NCI-H524 (cell line): ENCODE data around the gene LRP8.

Source experiments
- DNase-seq, 2 experiments: peaks; one replicate each; lab custom pipeline; 2025; lab: John Stamatoyannopoulos, UW

Gene LRP8

DNA sequence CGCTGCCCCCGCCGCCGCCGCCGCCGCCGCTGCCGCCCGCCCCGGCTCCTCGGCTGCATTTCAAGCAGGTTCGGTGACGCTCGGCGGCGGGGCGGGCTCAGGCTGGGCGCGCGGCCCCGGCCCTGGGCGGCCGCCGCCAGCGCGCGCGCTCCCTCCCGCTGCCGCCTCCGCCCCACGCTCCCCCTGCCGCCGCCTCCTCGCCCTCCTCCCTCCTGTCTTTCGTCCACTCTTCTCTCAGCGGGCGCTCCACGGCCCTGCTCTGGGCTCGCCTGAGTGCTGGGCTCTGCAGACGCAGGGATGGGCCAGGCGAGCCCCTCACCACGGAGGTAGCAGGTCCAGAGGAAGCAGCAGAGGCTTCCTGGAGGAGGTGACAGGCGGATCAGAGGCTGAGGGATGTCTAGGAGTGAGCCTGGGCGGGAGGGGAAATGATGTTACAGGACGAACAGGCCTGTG is at the start of gene LRP8:
LRP8 (minus strand) TSS at position 62 of the 453 bp plus-strand sequence. CDS start 158 bp downstream, outside the sequence.
- peak; percentile 43 to 51 for DNase-seq

DNA sequence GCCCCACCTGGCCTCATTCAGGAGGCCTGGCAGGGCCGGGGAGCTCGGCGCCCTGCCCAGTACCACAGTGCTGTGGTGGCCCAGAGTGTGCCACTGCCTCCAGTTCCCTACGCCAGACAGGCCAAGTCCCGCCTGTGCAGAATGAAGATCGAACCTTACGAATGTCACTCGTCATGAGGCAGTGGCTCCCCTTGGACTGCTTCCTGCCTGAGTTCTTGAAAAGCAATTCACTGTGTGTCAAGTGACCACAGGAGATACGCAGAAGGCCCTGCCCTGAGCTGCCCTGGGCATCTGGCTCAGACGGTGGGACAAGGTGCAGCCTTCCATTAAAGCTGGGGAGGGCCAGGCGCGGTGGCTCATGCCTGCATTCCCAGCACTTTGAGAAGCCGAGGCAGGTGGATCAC is 49.6 kb upstream of the LRP8 start:
- no peak for DNase-seq

DNA sequence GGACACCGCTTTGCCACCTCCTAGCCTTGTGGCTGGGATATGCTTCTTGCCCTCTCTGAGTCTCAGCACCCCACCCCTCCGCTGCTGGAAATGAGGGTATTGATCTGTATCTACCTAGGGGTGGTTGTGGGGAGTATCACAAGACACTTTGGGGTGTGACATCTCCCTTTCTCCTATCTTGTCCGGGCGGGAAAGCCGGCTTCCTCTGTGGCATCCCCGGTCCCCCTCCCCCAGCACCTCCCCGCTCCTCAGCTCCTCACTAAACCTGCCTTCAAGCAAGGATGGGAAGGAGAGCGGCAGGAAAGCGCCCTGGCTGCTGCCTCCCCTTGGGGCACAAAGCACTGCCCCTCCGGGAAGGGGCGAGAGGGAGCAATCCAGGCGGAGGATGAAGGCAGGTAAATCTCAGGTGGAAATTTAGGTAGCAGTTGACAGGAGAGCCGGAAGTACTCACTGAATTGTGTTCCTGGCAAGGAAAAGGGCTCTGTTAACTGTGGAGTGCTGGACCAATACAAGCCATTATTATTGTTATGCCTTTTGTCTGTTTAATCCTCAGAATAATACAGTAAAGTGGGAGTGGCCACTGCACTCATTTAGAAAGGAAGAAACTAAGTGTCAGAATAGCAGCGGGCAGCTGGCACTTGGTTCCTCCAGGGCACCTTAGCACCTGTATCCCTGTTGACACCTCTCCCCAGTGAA is 49.0 kb upstream of the LRP8 start:
- peak in 1 of 2 experiments; percentile 34 for DNase-seq

DNA sequence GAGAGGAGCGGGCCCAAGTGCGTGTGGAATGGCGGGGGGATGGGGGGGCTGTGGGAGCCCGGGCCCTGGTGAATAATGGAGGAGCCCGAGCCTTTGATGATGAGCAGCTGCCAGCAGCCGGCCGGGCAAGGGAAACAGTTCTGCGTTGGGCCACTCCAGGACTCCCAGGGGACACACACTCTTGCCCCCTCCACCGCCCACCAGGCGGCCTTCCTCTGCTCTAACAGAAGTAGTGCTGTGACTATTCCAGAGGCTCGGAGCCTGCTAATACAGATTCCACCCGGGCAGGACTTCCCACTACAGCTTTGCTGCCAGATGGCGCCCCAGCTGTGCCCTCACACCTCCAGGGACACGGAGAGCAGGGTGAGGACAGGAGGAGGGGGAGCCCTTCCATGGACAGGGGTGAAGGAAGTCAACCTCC is 48.2 kb upstream of the LRP8 start:
- peak; percentile 97 to 99 for DNase-seq

DNA sequence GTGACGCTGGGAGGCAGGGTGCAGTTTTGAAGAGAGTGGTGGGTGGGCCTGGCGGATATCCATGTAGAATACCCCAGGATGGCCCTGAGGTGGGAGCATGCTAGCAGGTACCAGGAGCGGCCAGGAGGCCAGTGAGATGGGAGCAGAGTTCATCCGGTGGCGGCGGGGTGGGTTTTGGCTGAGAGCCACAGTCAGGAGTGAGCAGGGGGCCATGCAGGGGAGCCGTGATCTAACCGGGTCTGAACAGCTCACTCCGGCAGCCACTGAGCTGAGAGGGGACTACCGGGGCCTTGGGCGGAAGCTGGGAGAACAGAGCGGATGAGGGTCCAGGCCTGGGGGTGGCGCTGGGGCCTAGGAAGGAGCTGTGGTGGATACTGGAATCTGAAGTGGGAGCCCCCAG is 47.6 kb upstream of the LRP8 start:
- peak; percentile 56 to 60 for DNase-seq

DNA sequence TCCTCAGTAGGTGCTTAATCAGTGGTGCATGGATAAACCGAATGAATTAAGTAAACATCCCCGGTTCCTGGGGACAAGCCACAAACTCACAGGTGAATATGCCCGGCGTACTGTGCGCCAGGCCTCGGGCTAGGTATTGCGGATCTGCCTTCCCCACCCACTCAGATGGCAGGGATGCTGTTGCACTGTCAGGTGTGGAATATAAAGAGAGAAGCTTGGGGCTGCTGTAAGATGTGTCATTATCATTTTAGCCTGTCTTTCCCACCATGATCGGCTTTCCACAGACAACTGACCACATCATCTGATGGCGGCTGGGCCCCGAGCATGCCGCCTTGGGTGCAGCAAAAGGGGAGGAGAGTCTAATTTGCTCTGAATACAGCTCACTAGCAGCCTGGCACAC is 45.4 kb upstream of the LRP8 start:
- no peak for DNase-seq

DNA sequence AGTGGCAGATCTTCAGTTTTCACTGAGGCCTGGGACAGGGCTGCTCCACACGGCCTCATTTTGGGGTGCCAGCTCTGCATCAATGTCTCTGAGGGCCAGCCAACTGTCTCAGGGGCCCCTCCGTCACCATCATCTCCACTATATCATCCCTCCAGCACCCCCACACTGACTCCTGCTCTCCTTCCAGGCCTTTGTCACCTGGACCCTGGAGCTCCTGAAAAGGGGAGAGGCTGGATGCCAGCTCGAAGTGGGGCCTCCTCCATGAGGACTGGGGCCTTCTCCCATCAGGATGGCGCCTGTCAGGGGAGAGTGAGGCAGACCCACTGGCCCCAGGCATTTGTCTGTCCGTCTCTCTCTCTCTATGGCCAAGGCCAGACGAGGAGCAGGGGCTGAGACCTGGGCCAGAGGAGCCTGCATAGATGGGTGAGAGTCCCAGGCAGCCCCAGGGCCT is 44.7 kb upstream of the LRP8 start:
- no peak for DNase-seq

DNA sequence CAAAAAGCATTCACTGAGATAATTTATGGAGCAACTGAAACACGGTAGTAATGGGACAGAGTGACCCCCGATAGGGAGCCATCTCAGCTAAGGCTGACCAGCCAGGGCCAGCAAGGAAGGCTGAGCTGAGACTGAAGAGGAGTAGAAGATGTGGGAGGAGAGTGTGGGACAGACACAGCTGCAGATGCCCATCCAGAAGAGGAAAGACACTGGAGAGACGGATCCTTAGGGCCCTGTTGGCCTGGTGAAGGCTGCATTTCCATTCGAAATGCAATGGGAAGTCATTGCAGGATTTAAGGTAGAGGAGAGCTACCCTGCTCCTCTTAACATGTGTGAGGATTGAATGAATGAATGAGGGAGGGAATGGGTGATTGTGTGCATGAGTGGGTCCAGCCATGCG is 44.0 kb upstream of the LRP8 start:
- no peak for DNase-seq

DNA sequence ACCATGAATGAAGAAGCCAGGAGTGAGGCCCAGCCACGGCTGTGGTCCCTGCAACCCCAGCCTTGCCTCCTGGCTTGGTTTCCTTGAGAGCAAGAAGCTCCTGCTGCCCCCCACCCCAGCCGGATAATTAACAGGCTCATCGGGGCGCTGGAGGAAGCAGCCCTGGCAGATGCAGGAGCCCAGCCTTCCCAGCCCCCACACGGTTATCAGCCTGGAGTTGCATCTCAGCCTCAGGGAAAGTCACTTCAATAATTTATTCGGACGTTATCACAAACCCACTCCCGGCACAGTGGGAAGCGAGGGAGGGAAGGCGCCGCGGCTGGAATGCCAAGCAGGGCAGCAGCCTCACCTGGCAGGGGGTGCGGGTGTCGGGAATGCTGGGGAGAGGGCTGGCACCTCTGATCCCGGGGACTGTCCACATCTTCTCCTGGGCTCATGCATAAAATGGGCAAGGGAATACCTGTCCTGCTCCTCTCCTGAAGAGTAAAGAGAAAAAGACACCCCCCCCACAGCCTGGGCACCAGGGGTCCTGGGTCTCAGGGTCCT is 43.3 kb upstream of the LRP8 start:
- DNase-seq, result peak in 1 of 2 experiments; percentile 37

DNA sequence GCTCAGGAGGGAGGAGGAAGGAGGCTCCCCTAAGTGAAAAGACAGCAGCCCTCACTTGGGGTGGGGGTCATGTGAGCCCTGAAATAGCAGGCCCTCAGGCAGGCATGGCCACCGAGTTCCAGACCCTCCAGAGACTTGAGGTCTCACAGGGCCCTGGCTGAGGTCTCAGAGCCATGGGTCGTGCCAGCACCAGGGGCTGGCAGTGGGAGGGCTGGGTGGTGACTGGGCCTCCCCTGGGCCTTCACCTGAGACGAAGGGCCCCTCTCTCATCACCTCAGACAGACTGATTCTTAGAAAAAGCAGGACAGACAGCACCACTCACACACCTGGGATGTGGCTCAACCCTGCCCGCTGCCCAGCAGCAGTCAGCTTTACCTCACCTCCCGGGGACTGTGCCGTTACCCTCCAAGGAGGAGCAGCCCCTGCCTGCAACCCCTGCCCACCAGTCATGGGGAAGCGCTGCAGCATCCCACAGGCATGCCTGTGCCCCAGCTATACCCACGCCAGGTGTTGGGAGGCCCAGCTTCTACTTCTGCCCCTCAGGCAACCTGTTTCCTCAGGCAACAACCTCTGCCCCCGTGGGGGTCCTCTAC is 42.6 kb upstream of the LRP8 start:
- no peak for DNase-seq

DNA sequence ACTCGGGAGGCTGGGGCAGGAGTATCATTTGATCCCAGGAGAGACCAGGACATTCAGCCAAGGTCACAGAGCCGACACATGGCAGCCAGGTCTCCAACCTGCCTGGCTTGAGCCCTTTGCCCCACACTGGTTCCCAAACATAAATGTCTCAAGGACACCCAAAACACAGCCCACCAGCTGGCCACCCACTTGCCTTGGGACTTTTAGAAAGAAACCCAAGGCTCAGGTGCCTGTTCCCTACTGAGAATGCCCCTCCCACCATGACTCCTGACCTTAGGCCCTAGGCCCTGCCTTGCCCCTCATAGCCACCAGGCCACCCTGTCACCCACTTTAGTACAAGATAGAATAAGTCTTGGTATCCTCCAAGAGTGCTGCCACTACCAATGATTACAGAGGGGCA is 41.9 kb upstream of the LRP8 start:
- no peak for DNase-seq

DNA sequence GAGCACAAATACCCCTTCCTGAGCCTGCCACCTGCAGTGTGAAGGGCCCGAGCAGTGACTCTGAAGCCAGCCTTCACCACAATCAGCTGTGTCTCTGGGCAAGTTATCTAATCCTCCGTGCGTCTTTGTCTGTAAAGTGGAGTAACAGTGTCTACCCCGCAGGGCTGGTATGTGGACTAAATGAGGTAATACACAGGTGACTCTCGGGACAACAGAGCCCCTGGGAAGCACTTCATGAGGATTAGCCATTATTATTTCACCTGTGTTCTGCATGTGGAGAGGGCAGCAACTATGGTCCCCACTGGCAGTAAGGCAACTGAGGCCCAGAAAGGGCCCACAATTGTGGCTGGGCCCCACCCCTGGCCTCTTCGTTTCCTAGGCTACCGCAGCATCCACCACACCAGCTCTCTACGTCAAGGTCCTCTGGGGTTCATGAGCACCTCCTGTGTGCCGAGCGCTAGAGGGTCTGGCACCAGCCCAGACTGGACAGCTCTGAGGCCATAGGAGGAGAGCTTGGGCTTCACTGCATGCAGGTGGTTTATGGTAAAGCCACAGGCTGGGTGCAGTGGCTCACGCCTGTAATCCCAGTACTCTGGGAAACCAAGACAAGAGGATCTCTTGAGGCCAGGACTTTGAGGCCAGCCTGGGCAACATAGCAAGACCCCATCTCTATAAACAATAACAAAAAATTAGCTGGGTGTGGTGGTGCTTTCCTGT is 41.3 kb upstream of the LRP8 start:
- DNase-seq, result no peak

DNA sequence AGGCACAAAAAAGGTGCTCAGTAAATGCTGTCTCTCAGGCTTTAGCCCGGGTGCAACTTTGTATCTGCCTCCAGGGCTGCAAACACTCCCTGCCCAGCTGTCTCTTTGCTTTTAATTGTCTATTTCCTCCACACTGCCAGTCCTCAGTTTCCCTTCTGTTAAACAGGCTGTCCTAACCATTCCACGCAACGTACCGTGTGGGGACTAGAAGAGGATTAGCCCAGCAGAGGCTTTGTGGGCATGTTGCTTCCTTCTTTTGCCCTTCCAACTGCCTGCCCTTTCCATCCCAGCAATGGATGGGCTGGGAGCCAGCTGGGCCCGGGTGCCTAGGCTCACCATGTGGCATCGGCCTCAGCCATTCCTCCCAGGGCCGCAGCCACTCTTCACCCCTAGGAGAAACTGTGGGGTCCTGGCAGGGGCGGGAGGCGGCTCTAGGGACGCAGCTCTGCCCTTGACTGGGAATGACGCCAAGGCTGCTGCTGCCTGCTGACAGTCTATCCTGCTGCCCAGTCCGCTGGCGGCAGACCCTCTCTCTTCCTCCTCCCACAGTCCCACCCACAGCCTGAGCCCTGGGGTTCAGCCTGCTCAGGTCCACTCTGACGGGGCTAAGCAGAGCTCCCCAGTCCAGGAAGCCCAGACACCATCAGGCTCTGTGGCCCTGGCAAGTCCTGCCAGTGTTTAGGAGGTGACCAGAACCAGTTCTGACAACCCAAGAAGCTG is 40.6 kb upstream of the LRP8 start:
- peak in 1 of 2 experiments; percentile 44 for DNase-seq

DNA sequence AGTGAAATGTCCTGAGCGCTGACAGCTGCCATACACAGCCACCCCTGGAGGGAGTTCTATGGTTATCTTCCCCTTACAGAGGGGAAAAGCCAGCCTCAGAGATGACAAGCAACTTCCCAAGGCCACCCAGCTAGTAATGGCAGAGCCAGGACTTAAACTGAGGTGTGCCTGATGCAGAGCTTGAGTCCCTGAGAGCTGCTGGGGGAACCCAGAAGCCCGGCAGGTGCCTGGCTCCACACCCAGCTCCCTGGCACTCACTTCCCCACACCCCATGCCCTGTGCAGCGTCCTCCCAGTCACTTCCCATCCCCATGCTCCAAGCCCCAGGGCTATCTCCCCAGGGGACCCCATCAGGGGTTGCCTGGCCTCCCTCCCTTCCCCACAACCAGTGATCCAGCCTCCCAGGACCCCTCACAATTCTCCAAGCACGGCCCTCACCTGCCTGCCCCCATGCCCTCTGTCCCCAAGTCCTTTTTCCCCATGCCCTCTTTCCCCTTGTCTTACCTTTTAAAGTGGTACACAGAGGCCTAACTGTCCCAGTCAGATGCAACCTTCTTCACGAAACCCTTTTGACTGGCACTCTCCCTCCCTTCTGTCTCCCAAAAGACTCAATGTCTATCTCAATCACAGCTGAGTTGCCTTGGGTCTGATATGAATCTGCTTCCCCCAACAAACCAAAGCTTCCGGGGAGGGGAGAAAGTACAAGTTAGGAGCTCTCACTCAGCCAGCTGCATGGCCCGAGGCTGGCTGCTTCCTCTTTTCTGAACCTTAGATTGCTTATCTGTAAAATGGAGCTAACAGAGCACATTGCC is 39.8 kb upstream of the LRP8 start:
- DNase-seq, result no peak

DNA sequence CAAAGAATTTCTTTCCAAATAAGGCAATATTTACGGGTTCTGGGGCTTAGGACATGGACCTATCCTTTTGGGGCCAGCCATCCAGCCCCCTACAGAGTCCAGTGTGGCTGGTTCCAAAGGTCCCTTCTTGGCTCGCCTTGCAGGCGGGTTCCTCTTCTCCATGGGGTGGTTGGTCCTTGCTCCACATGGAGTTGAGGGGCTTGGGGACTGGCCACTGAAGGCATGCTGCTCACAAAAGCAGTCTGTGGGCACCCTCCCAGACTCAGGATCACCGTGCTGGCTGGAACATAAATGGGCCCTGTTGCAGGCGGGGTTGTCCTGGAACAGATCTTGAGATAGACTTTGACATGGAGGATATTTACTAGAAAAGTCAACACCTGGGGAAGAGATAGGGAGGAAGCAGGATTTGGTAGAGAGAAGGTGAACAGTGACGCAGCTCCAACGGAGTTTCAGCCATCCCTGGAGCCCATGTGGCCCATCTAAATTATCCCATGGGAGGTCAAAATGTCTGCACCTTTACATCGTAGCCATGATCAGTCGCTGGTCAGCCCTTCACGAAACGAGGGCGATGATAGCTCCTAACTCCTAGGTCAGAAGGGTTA is 39.1 kb upstream of the LRP8 start:
- DNase-seq, result no peak

DNA sequence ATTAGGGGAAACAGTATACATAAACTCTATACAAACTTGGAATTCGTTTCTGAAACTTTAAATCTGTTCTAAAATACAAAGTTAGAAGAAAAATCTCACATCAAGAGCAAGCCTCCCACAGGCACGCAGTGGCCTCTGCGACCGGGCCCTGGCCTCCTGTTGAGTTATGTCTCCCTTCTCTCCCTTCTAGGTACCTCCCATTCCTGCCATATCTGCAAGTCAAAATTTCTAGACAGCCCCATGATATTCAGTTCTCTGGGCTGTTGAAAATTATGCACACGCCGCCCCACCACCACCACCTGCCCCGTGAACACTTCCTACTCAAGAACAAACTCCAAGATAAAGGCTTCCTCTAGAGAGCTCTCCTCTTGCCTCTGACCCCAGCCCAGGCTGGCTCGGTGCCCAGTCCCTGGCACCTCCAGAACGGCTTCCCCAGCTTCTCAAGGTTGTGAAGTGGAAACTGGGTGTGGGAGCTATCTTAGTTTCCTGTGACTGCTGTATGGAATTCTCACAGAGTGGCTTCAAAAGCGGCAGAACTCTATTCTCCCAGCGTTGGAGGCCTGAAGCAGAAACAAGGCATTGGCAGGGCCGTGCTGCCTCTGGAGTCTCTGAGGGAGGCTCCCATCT is 37.7 kb upstream of the LRP8 start:
- DNase-seq, result no peak

DNA sequence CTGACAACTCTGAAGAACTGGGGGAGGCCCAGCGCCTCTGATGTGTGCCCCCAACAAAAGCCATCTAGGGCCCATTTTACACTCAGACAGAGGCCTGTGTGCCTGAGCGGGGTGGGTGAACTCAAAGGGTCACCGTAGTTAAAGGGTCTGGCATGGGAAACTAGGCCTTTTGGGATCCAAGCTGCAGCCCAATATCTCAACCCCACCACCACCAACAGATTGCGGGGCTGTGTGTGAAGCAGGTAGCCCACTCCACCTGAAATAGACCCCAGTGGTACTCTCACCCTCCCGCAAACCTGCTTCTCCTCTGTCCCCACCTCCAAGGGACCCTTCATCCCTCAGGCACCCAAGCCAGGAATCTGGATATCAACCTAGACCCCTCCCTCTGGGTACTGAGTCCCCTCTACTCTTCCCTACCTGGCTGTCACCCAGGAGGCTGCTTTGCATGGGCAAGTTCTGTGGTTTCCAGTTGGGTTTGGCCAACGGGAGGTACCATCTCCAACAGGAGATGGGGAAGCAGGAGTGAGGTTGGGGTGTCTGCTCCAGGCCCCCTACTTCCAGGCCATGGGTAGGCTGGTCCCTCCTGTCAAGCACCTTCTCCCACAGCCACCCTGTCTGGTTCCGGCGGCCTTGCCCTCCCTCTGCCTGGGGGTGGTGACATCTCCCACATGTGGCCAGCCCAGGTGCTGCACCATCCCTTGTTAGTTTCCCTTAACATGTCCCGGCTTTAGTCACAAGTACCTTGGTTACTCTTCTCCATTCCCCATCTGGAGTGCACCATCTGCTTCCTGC is 35.2 kb upstream of the LRP8 start:
- peak; percentile 90 to 96 for DNase-seq

DNA sequence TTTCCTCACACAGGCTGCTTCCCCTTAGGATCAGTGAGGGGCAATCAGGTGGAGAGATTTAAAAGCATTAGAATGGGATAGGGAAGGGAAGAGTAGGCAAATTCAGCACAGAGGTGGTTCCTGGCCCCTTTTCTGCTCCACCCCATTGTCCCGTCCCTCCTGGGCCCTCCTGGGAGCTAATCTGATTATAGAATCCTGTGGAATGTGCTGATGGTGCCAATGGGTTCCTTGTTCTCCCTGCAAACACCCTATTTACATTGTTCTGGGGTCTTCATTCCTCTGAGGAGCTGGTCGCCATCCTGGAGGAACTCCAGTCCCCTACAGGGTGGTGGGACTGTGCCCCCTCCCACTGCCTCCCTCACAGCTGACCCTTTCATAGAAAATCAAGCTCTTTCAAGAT is 34.4 kb upstream of the LRP8 start:
- no peak for DNase-seq

DNA sequence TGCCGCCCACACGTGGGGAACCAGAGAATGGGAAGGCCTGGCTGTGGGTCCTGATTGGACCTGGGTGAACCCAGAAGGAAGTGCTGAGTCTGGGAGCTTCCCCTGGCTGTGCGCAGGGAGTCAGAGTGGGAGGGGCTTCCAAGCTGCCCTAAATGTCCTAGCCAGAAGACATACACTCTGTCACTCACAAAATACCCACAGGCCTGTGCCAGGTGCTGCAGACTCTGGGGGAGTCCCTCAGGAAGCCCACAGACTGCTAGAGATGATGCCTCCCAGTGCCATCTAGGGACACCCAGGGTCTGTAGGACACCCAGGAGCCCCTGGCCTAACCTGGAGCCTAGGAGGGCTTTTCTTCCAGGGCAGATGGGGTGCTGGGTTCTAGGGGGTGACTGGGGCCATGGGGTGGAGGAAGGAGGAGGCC is 33.7 kb upstream of the LRP8 start:
- DNase-seq, result no peak

DNA sequence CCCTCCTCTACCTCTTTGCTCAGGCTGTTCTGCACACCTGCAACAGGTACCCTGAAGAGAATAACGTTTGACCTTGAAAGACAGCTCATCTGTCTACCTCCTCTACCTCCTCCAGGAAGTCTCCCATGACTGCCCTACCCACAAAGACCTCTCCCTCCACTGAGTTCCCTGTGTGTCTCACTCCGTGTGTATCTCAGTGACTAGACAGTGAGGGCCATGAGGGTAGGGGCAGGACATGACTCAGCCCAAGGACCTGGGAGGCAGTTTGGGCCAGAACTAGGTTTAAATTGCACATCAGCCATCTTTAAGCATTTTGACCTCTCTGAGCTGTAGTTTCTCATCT is 32.0 kb upstream of the LRP8 start:
- no peak for DNase-seq
